ENCODE data around the gene ZBTB46. TPM values are rescaled to one million over a fixed set of nuclear protein-coding genes. Genes with fewer than 3 reads are reported as not detected.
A peak's percentile ranks its signal among the peaks of the same experiment; 100 is the strongest.

The ZBTB46 gene
- total and polyA plus RNA-seq, 10 of the 15 experiments (the other 5 are each of a cell fraction or from before 2014, with no cell fraction given): 0.15 to 0.92 (median 0.34) TPM

GRCh38 chr20:63737945-63738686 is 92.9 kb downstream of the ZBTB46 start (continued):
- TF ChIP-seq RELB (IDR thresholded peaks at IDR 0.05; ENCODE audit: low read depth) (no peak), BRCA1 (IDR thresholded peaks at IDR 0.05; ENCODE audit: low read depth, low read length) (no peak), EGR1 (IDR thresholded peaks at IDR 0.05; ENCODE audit: borderline replicate concordance in 1 of 2, low read depth in 2 of 2, low read length in 2 of 2) (peak in 1 of 2 experiments; percentile 20; a peak in 1 of 3 replicates), CUX1 (IDR thresholded peaks at IDR 0.05; ENCODE audit: insufficient replicate concordance, low read depth, low read length) (no peak), PAX8 (IDR thresholded peaks at IDR 0.05) (no peak), KDM1A (IDR thresholded peaks at IDR 0.05; ENCODE audit: borderline replicate concordance) (no peak), ATF2 (IDR thresholded peaks at IDR 0.05; ENCODE audit: low read length) (no peak), SPI1 (IDR thresholded peaks at IDR 0.05; ENCODE audit: borderline replicate concordance, insufficient read depth, low read depth, low read length) (no peak)

Data from GM12878 (cell line).